HG03025 (cell line): ENCODE measurements around the gene SKIC2.
A peak's percentile ranks its signal among the peaks of the same experiment; 100 is the strongest.

ENCODE experiments used
- ATAC-seq: cut with Tn5 transposase; IDR thresholded peaks from one replicate; pipeline ENCODE4 v1.9.1; 2021; ENCODE audit warnings: mild to moderate bottlenecking, moderate library complexity; ENCODE audit not compliant: unreplicated experiment, low FRiP score

The SKIC2 gene

GRCh38 chr6:31945154-31945506 is 13.8 kb upstream of the SKIC2 start:
- ATAC-seq, result no peak

- ATAC-seq, result no peak
Observed at GRCh38 chr6:31945507-31946369, 13.2 kb upstream of the SKIC2 start, which contains the start of gene CFB. Gene CFB (plus strand): TSS chr6:31946095. CDS start chr6:31946222, 127 bp downstream.

- ATAC-seq, result no peak
Observed at GRCh38 chr6:31946370-31946885, 12.5 kb upstream of the SKIC2 start.

- no peak for ATAC-seq
Observed at GRCh38 chr6:31947070-31947675, 11.8 kb upstream of the SKIC2 start.

GRCh38 chr6:31947864-31948263 is 11.1 kb upstream of the SKIC2 start:
- no peak for ATAC-seq

- no peak for ATAC-seq
Observed at GRCh38 chr6:31948306-31948705, 10.7 kb upstream of the SKIC2 start.

- ATAC-seq, result no peak
Observed at GRCh38 chr6:31948753-31949413, 10.1 kb upstream of the SKIC2 start.

GRCh38 chr6:31949926-31950548 is 8.9 kb upstream of the SKIC2 start:
- no peak for ATAC-seq

GRCh38 chr6:31952140-31952805 is 6.7 kb upstream of the SKIC2 start:
- no peak for ATAC-seq

GRCh38 chr6:31952890-31953289 is 6.1 kb upstream of the SKIC2 start:
- no peak for ATAC-seq

GRCh38 chr6:31954511-31954910 is 4.5 kb upstream of the SKIC2 start:
- ATAC-seq, result no peak

- no peak for ATAC-seq
Observed at GRCh38 chr6:31956796-31957195, 2.2 kb upstream of the SKIC2 start.

GRCh38 chr6:31958412-31958740 is 599 bp upstream of the SKIC2 start:
- peak; percentile 9 for ATAC-seq

GRCh38 chr6:31961616-31962015 is 2.6 kb downstream of the SKIC2 start:
- ATAC-seq, result no peak

- ATAC-seq, result no peak
Observed at GRCh38 chr6:31963921-31964320, 4.9 kb downstream of the SKIC2 start.

- no peak for ATAC-seq
Observed at GRCh38 chr6:31965700-31966099, 6.7 kb downstream of the SKIC2 start.

GRCh38 chr6:31966506-31966905 is 7.5 kb downstream of the SKIC2 start:
- ATAC-seq, result no peak

- ATAC-seq, result no peak
Observed at GRCh38 chr6:31966997-31967925, 8.3 kb downstream of the SKIC2 start.

- ATAC-seq, result no peak
Observed at GRCh38 chr6:31967926-31968320, 8.9 kb downstream of the SKIC2 start.
